Stomach (tissue), 9 donors: ENCODE results near the gene ITPR2. TPM values are rescaled to one million over a fixed set of nuclear protein-coding genes. Genes with fewer than 3 reads are reported as not detected.

Experiments
- DNase-seq, 2 donors: peaks; one replicate each; pipeline versions ENCODE4 v3.0.0 to v3.0.0-alpha.2; 2013 to 2019
- H3K27ac ChIP-seq, 5 donors: fragments of 200-600 bp in 4 of 5; sonication (generic) in 4 of 5; one replicate each; pipeline ENCODE4 v1.5.1; 2013 to 2019; ENCODE audit warnings: mild to moderate bottlenecking in 1 of 5, moderate library complexity in 1 of 5
- H3K27me3 ChIP-seq, 3 donors: fragments of 200-600 bp; sonication (generic); one replicate each; pipeline ENCODE4 v1.5.1; 2017 to 2019; ENCODE audit warnings: mixed run types in 1 of 3
- H3K36me3 ChIP-seq, 4 donors: fragments of 200-600 bp; sonication (generic); 1 replicate in 3 of 4; 2 replicates in 1 of 4; pipeline ENCODE4 v1.5.1; 2016 to 2019
- H3K4me1 ChIP-seq, 4 donors: fragments of 200-600 bp; sonication (generic); one replicate each; pipeline ENCODE4 v1.5.1; 2016 to 2019
- H3K4me3 ChIP-seq, 4 donors: fragments of 200-600 bp; sonication (generic) in 3 of 4; one replicate each; pipeline ENCODE4 v1.5.1; 2016 to 2019; ENCODE audit warnings: mild to moderate bottlenecking in 1 of 4
- H3K9me3 ChIP-seq, 4 donors: fragments of 200-600 bp; sonication (generic); one replicate each; pipeline ENCODE4 v1.5.1; 2016 to 2019
- EP300 ChIP-seq: sonication (generic); formaldehyde crosslinking; IDR thresholded peaks from one replicate; pipeline ENCODE4 v1.6.1; 2017; ENCODE audit warnings: antibody characterized with exemption
- POLR2A ChIP-seq, 4 donors: fragments of 450-650 bp; IDR thresholded peaks; one replicate each; pipeline ENCODE4 v1.6.1; 2016; ENCODE audit warnings: antibody characterized with exemption in 4 of 4, control low read depth in 2 of 4, mild to moderate bottlenecking in 1 of 4, moderate library complexity in 1 of 4
- POLR2AphosphoS5 ChIP-seq, 3 donors: sonication (generic); formaldehyde crosslinking; IDR thresholded peaks; one replicate each; pipeline ENCODE4 v1.6.1; 2016; ENCODE audit warnings: antibody characterized with exemption in 3 of 3
- WGBS, 5 donors: extraction: QIAGEN DNeasy Blood & Tissue Kit in 3 of 5; methylation state at CpG; one replicate each; pipeline versions ENCODE4 v1.1.5 to v1.1.7; 2013 to 2018; 5-methylcytosine and 5-hydroxymethylcytosine counted together
- intact Hi-C: fragments of 100-400 bp; cut with DNase I; formaldehyde crosslinking; loops from one replicate; pipeline ENCODE4 v1.15.1; 2023; ENCODE audit warnings: low total_unique reads
- polyA plus RNA-seq, 3 donors: library from polyadenylated mRNA; stranded (reverse); fragments of 200-250 nt; gene quantifications; one replicate each; pipeline ENCODE4 v1.2.3, GENCODE V29; 2013
- total RNA-seq, 5 donors: library from RNA; depleted of rRNA; stranded (reverse); fragments of >200 nt; gene quantifications; one replicate each; pipeline versions ENCODE4 v1.1.0 to v1.2.3, GENCODE V29; 2014 to 2016
- TF ChIP-seq, protein P1 (sequence below), 7 experiments: fragments of 450-650 bp in 4 of 7; fragments of 200-600 bp in 3 of 7; sonication (generic) in 3 of 7; IDR thresholded peaks; one replicate each; pipeline ENCODE4 v1.5.1; 2016 to 2019; ENCODE audit warnings: antibody characterized with exemption in 7 of 7, control low read depth in 2 of 7, mild to moderate bottlenecking in 1 of 7
- donor health status: healthy with polysubstance abuse.
- donor health status: Bipolar disorder and iron deficiency.
- donor health status: healthy.

The ITPR2 gene
- total and polyA plus RNA-seq, 8 donors, result 1.4 to 172 (median 23.4) TPM

DNA sequence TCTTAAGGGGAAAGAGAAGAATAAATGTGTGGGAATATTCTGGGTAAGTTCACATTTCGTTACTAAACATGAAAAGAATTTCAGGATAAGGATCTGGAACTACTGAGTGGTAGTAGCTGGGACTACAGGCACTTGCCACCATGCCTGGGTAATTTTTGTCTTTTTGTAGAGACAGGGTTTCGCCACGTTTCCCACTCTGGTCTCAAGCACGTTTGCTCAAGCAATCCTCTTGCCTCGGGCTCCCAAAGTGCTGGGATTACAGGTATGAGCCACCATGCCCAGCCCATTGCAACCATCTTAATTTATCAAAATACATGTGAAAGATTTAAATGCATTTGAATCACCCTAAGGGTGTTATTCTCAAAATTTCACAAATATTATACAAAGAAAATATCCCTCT, 26.4 kb downstream of the ITPR2 start:
- intact Hi-C loops, result no loop called here
- H3K36me3 ChIP-seq, result no peaks in the 10 kb centered on the region
- 89 to 98% (median 94%) methylated on average over 5 of the region's 5 CpGs for WGBS, 5 donors
- DNase-seq, result no peak
- H3K27me3 ChIP-seq, result no peaks in the 10 kb centered on the region
- H3K4me3 ChIP-seq, result no peak overlapping the region
- H3K27ac ChIP-seq, result no peak overlapping the region
- TF ChIP-seq, protein P1, sequence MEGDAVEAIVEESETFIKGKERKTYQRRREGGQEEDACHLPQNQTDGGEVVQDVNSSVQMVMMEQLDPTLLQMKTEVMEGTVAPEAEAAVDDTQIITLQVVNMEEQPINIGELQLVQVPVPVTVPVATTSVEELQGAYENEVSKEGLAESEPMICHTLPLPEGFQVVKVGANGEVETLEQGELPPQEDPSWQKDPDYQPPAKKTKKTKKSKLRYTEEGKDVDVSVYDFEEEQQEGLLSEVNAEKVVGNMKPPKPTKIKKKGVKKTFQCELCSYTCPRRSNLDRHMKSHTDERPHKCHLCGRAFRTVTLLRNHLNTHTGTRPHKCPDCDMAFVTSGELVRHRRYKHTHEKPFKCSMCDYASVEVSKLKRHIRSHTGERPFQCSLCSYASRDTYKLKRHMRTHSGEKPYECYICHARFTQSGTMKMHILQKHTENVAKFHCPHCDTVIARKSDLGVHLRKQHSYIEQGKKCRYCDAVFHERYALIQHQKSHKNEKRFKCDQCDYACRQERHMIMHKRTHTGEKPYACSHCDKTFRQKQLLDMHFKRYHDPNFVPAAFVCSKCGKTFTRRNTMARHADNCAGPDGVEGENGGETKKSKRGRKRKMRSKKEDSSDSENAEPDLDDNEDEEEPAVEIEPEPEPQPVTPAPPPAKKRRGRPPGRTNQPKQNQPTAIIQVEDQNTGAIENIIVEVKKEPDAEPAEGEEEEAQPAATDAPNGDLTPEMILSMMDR (IDR thresholded peaks at IDR 0.05), result no peak
- TF ChIP-seq POLR2AphosphoS5 (IDR thresholded peaks at IDR 0.05), result no peak
- no peak for TF ChIP-seq EP300
- TF ChIP-seq POLR2A (IDR thresholded peaks at IDR 0.05), result no peak
- peaks cover 0 to 31% (median 15%) of the 10 kb centered on the region in 4 donors for H3K4me1 ChIP-seq
- H3K9me3 ChIP-seq, result no peaks in the 10 kb centered on the region

DNA sequence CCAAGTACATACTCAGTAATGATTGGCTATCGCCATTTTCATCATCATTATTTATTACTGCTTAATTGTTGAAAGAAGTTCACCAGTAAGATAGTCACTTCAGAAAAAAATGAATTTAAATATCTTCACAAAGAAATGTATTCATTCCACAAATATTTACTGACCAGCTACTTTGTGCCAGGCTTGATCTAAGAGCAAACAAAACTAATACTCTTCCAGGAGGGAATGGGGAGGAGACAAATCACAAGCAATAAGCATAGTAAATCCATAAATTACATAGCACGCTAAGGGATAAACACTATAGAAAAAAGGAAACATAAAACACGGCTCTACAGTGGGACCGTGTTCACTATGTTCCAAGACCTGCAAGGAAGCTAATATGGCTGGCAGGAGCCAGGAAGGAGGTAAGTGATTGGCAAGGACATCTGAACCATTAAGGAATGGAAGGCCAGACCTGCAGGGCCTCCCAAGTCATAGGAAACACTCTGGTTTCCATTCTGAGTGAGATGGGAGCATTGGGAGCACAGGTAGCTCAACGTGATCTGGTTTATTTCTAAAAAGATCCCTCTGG, 27.5 kb downstream of the ITPR2 start:
- Histone ChIP-seq H3K9me3 (no peaks in the 10 kb centered on the region), H3K4me1 (peaks cover 0 to 26% (median 14%) of the 10 kb centered on the region in 4 donors), H3K27me3 (no peaks in the 10 kb centered on the region), H3K27ac (no peak overlapping the region), H3K4me3 (no peak overlapping the region), H3K36me3 (no peaks in the 10 kb centered on the region)
- TF ChIP-seq EP300 (no peak), POLR2A (IDR thresholded peaks at IDR 0.05) (no peak), POLR2AphosphoS5 (IDR thresholded peaks at IDR 0.05) (no peak)
- TF ChIP-seq, protein P1 (IDR thresholded peaks at IDR 0.05), result no peak
- no peak for DNase-seq
- 79 to 88% (median 86%) methylated on average over 5 of the region's 5 CpGs for WGBS, 5 donors
- intact Hi-C loops, result no loop called here

DNA sequence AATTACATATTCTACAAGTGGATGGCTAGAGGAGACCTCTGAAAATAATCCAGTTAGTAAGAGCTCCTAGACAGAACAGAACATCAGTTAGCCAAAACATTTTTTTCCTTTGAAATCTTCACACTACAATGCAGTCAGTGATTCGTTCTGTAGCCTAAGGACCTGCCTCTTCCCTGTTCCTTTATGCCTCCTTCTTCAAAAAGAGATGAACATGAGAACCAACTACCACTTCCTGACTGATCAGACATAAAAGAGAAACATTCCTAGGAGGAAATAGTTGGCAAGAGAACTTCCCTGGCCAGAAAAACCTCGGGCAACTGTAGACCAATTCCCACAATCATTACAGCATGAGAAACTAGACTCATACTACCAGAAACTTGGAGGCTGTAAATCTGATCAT, 29.4 kb downstream of the ITPR2 start:
- Histone ChIP-seq H3K27me3 (no peaks in the 10 kb centered on the region), H3K4me1 (peaks cover 0 to 22% (median 7%) of the 10 kb centered on the region in 4 donors), H3K4me3 (no peak overlapping the region), H3K27ac (no peak overlapping the region), H3K9me3 (no peaks in the 10 kb centered on the region), H3K36me3 (no peaks in the 10 kb centered on the region)
- 14 to 29% (median 26%) methylated on average over 2 of the region's 2 CpGs for WGBS, 5 donors
- no peak for DNase-seq
- intact Hi-C loops, result no loop called here
- TF ChIP-seq, protein P1 (IDR thresholded peaks at IDR 0.05), result no peak

DNA sequence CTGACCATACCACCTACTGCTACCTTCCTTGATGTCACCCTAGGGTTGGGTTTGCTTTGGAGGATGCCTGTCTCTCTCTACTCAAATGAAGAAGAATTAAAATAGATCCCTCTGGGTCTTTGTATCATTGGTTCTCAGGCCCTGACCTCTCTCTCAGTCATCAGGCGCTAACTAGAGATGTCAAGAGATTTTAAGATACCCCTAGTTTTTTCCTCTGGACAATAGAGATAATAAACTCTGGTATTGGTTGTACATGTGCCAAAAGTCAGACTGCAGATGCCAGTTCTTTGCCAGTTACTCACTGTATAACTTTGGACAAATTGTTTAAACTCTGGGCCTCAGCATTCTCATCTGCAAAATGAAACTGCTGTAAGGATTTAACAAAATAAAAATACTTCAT, 31.5 kb downstream of the ITPR2 start:
- no peak for DNase-seq
- intact Hi-C loops, result no loop called here
- Histone ChIP-seq H3K36me3 (no peaks in the 10 kb centered on the region), H3K27ac (no peak overlapping the region), H3K27me3 (no peaks in the 10 kb centered on the region), H3K4me1 (peaks cover 0 to 24% (median 11%) of the 10 kb centered on the region in 4 donors), H3K9me3 (no peaks in the 10 kb centered on the region), H3K4me3 (no peak overlapping the region)
- TF ChIP-seq POLR2AphosphoS5 (IDR thresholded peaks at IDR 0.05), result no peak
- no peak for TF ChIP-seq EP300
- TF ChIP-seq, protein P1 (IDR thresholded peaks at IDR 0.05), result no peak
- TF ChIP-seq POLR2A (IDR thresholded peaks at IDR 0.05), result no peak
- WGBS, 5 donors, result 95 to 100% (median 96%) methylated on average over 1 of the region's 1 CpG
